ENCODE results near the gene SDK2.

SDK2 gene

GRCh38 chr17:73630965-73631595 is 13.2 kb downstream of the SDK2 start:
- DNase-seq: no peak

DNA sequence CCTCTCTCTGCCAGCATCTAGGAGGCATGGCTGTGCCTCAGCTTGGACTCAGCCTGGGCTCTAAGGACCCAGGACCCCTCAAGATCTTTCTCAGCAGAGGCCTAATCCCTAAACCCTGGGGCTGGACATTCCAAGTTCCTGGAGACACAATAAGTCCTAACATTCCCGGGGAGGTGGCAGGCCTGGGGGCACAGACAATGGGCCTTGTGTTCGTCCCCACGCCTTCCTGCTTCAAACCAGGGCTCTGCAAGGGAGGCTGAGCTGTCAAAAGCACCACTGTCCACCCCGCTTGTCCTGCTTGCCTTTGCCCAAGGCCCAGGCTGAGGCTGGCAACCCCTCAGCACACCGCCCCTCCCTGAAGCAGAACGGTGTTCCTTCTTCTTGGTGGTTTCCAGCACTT is 13.7 kb downstream of the SDK2 start:
- no peak for DNase-seq

GRCh38 chr17:73628642-73629552 is 15.3 kb downstream of the SDK2 start:
- DNase-seq: no peak

- no peak for DNase-seq
These were observed 18.1 kb downstream of the SDK2 start for GRCh38 chr17:73625991-73626673.

DNA sequence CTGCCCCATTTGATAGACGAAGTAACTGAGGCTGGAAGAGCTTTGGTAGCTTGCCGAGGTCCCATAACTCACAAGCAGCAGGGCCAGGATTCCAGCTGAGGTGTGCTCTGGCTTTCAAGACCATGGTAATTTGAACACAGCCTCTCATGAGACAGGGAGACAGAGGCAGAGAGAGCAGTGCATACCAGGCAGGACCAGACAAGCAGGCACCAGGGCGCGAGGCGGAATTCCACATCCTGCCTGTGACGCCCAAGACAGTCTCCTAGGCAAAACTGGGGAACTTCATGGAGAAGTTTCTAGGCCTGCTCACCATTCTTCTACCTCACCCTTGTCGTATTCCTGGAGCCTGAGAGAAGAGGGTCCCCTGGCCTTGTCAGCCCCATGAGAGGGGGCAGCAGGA is 19.2 kb downstream of the SDK2 start:
- no peak for DNase-seq

GRCh38 chr17:73624496-73624988 is 19.7 kb downstream of the SDK2 start:
- no peak for DNase-seq

GRCh38 chr17:73623818-73624217 is 20.4 kb downstream of the SDK2 start:
- DNase-seq: no peak

- DNase-seq: no peak
These were observed 21.0 kb downstream of the SDK2 start for GRCh38 chr17:73623247-73623646.

GRCh38 chr17:73622381-73622780 is 21.9 kb downstream of the SDK2 start:
- DNase-seq: no peak

- no peak for DNase-seq
These were observed 22.6 kb downstream of the SDK2 start for GRCh38 chr17:73621685-73622084.

DNA sequence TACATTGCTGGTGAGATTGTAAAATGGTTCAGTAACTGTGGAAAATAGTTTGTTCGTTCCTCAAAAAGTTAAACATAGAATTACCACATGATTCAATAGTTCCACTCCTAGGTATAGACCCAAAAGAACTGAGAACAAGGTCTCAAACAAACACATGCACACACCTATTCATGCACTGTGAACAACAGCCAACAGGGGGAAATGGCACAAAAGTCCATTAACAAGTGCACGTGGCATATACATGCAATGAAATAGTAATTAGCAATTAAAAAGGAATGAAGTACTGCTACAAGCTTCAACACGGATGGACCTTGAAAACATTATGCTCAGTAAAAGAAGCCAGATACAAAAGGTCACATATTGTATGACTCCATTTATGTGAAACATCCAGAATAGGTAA is 23.8 kb downstream of the SDK2 start:
- no peak for DNase-seq

DNA sequence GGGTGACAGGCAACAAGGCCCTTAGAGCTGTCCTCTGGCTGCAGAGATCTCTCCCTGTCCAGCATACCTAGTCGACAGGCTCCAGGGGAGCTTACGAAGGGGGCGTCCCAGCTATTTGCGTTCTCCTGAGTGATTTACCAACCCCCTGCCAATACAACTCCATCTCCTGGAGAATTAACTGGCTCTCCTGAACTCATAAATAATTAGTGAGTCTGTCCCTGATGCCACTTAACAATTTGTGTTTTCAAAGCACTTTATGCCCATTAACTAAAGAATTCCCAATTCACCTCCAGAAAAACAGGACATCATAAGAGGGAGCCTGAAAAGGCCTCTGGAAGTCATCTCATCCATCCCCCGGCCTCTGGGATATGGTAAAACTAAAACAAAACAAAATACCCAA is 26.7 kb downstream of the SDK2 start:
- DNase-seq: no peak

- no peak for DNase-seq
These were observed 27.3 kb downstream of the SDK2 start for GRCh38 chr17:73616873-73617404.

- DNase-seq: no peak
These were observed 27.9 kb downstream of the SDK2 start for GRCh38 chr17:73616120-73616872.

DNA sequence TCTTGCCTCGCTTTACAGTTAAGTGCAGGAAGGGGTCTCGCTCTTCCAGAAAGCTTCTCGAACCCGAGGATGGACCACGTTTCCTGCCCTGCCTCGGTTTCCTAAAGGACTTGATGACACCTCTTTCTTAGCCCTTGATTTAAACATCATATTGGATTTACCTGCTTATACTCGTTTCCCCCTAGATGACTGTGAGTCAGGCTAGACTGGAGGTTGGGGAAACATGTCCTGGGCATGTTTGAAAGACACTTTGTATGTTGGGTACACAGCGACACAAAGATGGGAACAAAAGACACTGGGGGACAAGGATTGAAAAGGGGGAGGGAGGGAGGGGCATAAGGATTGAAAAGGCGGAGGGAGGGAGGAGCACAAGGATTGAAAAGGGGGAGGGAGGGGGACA is 30.0 kb downstream of the SDK2 start:
- DNase-seq: no peak

- DNase-seq: no peak
These were observed 30.7 kb downstream of the SDK2 start for GRCh38 chr17:73613271-73614233.

GRCh38 chr17:73612031-73612472 is 32.2 kb downstream of the SDK2 start:
- no peak for DNase-seq

- no peak for DNase-seq
These were observed 32.6 kb downstream of the SDK2 start for GRCh38 chr17:73611630-73612029.

GRCh38 chr17:73610331-73610911 is 33.8 kb downstream of the SDK2 start:
- no peak for DNase-seq

GRCh38 chr17:73609758-73610157 is 34.5 kb downstream of the SDK2 start:
- DNase-seq: no peak

DNA sequence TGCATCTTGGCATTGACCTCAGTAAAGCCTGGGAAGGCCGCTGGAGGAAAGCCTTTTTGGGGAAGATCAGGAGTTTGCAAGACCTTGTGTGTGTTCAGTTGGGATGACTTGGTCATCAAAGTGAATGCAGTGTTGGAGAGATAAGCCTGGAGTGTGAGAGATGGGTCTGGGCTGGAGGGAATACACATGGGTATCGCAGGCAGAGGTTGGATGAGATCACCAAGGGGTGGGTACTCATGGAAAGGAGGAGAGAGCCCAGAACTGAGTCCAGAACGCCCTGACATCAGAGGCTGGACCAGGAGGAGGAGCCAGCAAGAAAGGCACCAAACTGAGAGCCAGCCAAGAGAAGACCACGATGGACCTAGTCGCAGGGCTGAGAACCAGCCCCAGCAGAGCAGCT is 35.2 kb downstream of the SDK2 start:
- no peak for DNase-seq
